WTC11 (cell line): ENCODE measurements around the gene COL4A6.

Experiments used
- CBFB ChIP-seq: sonication (generic); formaldehyde crosslinking; IDR thresholded peaks from 2 replicates; pipeline ENCODE4 v1.8.1; 2022; ENCODE audit warnings: mild to moderate bottlenecking, low read depth, missing genetic modification reagents
- NFYB ChIP-seq: sonication (generic); formaldehyde crosslinking; conservative IDR thresholded peaks from 2 replicates; pipeline ENCODE4 v1.8.0; 2022; ENCODE audit warnings: low read depth, missing genetic modification reagents
- NR2C2 ChIP-seq: sonication (generic); formaldehyde crosslinking; IDR thresholded peaks from 2 replicates; pipeline ENCODE4 v1.8.0; 2022; ENCODE audit warnings: mild to moderate bottlenecking, missing genetic modification reagents
- SP1 ChIP-seq: sonication (generic); formaldehyde crosslinking; conservative IDR thresholded peaks from 2 replicates; pipeline ENCODE4 v1.8.1; 2022; ENCODE audit warnings: missing genetic modification reagents
- ZNF121 ChIP-seq: sonication (generic); formaldehyde crosslinking; IDR thresholded peaks from 2 replicates; pipeline ENCODE4 v1.8.0; 2023; ENCODE audit warnings: missing genetic modification reagents
- TF ChIP-seq, protein P1 (sequence below): sonication (generic); formaldehyde crosslinking; IDR thresholded peaks from 2 replicates; pipeline ENCODE4 v1.8.0; 2022; ENCODE audit warnings: mild to moderate bottlenecking, missing genetic modification reagents
- TF ChIP-seq, protein P2 (sequence below): sonication (generic); formaldehyde crosslinking; IDR thresholded peaks from 2 replicates; pipeline ENCODE4 v1.8.0; 2022; ENCODE audit warnings: mild to moderate bottlenecking, missing genetic modification reagents
- TF ChIP-seq, protein P3 (sequence below): fragments of 200-600 bp; IDR thresholded peaks from 2 replicates; pipeline ENCODE4 v1.8.0; 2022; ENCODE audit warnings: antibody characterized with exemption
- TF ChIP-seq, protein P4 (sequence below): sonication (generic); formaldehyde crosslinking; IDR thresholded peaks from 2 replicates; pipeline ENCODE4 v1.8.0; 2022; ENCODE audit warnings: mild to moderate bottlenecking, missing genetic modification reagents
- TF ChIP-seq, protein P5 (sequence below): sonication (generic); formaldehyde crosslinking; IDR thresholded peaks from 2 replicates; pipeline ENCODE4 v1.8.0; 2023; ENCODE audit warnings: missing genetic modification reagents, mild to moderate bottlenecking, borderline replicate concordance

DNA sequence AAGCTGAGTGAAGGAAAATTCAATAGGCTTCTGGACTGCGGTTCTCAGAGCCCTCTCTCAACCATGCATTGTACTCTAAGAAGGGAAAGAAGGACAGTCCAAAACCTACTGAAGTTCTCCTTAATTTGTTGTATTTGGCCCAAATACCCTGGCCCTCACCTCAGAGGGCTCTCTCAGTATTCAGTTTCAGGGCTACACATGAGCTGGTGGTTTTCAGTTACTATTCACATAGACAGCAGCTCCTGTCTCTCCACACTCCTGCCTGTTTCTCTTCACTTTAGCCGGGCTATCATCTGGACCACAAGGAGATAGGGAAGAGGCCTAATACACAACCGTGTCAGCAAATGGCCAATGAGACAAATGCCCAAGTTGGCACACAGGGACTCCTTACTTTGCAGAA is 280.6 kb downstream of the COL4A6 start:
- TF ChIP-seq, protein P1, sequence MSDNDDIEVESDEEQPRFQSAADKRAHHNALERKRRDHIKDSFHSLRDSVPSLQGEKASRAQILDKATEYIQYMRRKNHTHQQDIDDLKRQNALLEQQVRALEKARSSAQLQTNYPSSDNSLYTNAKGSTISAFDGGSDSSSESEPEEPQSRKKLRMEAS (CRISPR knock-in tag), result no peak
- TF ChIP-seq NR2C2 (no peak), SP1 (CRISPR knock-in tag) (no peak), ZNF121 (CRISPR knock-in tag) (no peak), CBFB (CRISPR knock-in tag) (no peak), NFYB (CRISPR knock-in tag) (no peak)
- TF ChIP-seq, protein P2, sequence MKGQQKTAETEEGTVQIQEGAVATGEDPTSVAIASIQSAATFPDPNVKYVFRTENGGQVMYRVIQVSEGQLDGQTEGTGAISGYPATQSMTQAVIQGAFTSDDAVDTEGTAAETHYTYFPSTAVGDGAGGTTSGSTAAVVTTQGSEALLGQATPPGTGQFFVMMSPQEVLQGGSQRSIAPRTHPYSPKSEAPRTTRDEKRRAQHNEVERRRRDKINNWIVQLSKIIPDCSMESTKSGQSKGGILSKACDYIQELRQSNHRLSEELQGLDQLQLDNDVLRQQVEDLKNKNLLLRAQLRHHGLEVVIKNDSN, result no peak
- TF ChIP-seq, protein P3, sequence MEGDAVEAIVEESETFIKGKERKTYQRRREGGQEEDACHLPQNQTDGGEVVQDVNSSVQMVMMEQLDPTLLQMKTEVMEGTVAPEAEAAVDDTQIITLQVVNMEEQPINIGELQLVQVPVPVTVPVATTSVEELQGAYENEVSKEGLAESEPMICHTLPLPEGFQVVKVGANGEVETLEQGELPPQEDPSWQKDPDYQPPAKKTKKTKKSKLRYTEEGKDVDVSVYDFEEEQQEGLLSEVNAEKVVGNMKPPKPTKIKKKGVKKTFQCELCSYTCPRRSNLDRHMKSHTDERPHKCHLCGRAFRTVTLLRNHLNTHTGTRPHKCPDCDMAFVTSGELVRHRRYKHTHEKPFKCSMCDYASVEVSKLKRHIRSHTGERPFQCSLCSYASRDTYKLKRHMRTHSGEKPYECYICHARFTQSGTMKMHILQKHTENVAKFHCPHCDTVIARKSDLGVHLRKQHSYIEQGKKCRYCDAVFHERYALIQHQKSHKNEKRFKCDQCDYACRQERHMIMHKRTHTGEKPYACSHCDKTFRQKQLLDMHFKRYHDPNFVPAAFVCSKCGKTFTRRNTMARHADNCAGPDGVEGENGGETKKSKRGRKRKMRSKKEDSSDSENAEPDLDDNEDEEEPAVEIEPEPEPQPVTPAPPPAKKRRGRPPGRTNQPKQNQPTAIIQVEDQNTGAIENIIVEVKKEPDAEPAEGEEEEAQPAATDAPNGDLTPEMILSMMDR, result no peak
- TF ChIP-seq, protein P4, sequence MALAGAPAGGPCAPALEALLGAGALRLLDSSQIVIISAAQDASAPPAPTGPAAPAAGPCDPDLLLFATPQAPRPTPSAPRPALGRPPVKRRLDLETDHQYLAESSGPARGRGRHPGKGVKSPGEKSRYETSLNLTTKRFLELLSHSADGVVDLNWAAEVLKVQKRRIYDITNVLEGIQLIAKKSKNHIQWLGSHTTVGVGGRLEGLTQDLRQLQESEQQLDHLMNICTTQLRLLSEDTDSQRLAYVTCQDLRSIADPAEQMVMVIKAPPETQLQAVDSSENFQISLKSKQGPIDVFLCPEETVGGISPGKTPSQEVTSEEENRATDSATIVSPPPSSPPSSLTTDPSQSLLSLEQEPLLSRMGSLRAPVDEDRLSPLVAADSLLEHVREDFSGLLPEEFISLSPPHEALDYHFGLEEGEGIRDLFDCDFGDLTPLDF, result no peak
- TF ChIP-seq, protein P5, sequence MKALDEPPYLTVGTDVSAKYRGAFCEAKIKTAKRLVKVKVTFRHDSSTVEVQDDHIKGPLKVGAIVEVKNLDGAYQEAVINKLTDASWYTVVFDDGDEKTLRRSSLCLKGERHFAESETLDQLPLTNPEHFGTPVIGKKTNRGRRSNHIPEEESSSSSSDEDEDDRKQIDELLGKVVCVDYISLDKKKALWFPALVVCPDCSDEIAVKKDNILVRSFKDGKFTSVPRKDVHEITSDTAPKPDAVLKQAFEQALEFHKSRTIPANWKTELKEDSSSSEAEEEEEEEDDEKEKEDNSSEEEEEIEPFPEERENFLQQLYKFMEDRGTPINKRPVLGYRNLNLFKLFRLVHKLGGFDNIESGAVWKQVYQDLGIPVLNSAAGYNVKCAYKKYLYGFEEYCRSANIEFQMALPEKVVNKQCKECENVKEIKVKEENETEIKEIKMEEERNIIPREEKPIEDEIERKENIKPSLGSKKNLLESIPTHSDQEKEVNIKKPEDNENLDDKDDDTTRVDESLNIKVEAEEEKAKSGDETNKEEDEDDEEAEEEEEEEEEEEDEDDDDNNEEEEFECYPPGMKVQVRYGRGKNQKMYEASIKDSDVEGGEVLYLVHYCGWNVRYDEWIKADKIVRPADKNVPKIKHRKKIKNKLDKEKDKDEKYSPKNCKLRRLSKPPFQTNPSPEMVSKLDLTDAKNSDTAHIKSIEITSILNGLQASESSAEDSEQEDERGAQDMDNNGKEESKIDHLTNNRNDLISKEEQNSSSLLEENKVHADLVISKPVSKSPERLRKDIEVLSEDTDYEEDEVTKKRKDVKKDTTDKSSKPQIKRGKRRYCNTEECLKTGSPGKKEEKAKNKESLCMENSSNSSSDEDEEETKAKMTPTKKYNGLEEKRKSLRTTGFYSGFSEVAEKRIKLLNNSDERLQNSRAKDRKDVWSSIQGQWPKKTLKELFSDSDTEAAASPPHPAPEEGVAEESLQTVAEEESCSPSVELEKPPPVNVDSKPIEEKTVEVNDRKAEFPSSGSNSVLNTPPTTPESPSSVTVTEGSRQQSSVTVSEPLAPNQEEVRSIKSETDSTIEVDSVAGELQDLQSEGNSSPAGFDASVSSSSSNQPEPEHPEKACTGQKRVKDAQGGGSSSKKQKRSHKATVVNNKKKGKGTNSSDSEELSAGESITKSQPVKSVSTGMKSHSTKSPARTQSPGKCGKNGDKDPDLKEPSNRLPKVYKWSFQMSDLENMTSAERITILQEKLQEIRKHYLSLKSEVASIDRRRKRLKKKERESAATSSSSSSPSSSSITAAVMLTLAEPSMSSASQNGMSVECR, result no peak
